ES-I3 (cell line): ENCODE results near the gene ZSCAN1.
A peak's percentile ranks its signal among the peaks of the same experiment; 100 is the strongest.
"Not testable (repeated sequence)": the region's sequence is repeated elsewhere in the genome, so short reads cannot be mapped to it uniquely, and the experiment has no call there.

Experiments
- H3K36me3 ChIP-seq: 2 replicates; pipeline ENCODE4 v1.6.1; 2013; ENCODE audit warnings: mild to moderate bottlenecking, low read length, control low read depth, moderate library complexity; ENCODE audit not compliant: insufficient read depth
- H3K4me1 ChIP-seq: 2 replicates; pipeline ENCODE4 v1.6.1; 2013; ENCODE audit warnings: mild to moderate bottlenecking, control low read depth, low read length; ENCODE audit not compliant: insufficient read depth
- H3K9ac ChIP-seq: 2 replicates; pipeline ENCODE4 v1.6.1; 2013; ENCODE audit warnings: low read depth, mild to moderate bottlenecking, low read length, moderate library complexity
- H3K9me3 ChIP-seq: 2 replicates; pipeline ENCODE4 v1.6.1; 2013; ENCODE audit warnings: mild to moderate bottlenecking, low read length, moderate library complexity; ENCODE audit not compliant: control insufficient read depth, insufficient read depth

ZSCAN1 gene, protein sequence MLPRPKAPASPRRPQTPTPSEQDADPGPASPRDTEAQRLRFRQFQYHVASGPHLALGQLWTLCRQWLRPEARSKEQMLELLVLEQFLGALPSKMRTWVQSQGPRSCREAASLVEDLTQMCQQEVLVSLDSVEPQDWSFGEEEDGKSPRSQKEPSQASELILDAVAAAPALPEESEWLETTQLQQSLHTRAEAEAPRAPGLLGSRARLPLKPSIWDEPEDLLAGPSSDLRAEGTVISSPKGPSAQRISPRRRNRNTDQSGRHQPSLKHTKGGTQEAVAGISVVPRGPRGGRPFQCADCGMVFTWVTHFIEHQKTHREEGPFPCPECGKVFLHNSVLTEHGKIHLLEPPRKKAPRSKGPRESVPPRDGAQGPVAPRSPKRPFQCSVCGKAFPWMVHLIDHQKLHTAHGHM

DNA sequence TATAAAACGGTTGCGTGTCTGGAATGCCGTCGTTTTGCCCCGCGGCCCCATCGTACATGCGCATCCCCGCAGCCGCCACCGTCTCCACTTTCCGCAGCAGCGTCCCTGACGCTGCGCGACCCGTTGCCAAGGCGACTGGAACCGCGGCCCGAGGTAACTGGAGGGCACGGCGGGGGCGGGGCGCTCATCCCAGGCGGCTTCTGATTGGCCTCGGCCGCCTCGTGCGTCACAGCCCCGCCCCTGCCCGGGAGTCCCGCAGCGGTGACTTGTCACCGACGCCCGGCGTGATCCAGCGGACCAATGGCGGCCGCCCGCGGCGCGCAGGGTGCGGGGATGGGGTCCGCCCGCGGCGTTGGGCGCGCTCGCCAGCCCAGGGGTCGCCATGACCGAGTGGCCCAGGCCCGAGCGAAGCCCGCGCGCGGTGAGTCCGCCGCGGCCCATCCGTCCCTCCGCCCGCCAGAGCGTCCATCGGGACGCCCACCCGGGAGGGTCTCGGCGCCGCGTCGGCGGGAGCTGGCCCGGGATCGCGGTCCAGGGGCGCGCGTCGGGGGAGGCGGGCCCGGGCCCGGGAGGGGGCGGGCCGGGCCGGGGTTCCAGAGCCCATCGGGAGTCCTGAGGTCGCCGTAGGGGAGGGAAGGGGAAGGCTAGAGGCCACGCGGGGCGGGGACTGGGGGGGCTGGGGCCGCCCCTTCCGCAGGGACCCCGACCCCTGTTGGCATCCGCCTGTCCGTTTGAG, at the start of gene ZSCAN1:
Gene ZSCAN1, plus strand, starts transcription at position 285 of the 736 bp plus-strand sequence. CDS start 3,812 bp downstream, outside the sequence.
- peak within 1 kb of the TSS; percentile 42 for H3K9ac ChIP-seq
- H3K36me3 ChIP-seq, result no peaks in the 10 kb centered on the region
- no peaks in the 10 kb centered on the region; the same call in 1 of the 2 replicates for H3K4me1 ChIP-seq
- H3K9me3 ChIP-seq, result no peaks in the 10 kb centered on the region

DNA sequence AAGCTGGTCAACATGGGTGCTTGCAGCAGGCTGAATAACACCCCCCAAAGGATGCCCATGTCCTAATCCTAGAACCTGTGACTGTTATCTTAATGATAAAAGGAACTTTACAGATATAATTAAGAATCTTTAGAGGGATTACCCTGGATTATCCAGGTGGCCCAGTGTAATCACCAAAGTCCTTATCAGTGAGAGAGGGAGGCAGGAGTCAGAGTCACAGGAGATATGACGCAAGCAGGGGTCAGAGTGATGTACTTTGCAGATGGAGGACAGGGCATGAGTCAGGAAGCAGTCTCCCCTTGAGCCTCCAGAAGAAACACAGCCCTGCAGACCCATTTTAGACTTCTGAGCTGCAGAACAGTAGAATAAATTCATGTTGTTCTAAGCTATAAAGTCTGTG, 41.0 kb upstream of the ZSCAN1 start:
- Histone ChIP-seq H3K36me3 (peaks cover 16% of the 10 kb centered on the region), H3K9ac (no peak overlapping the region), H3K4me1 (no peaks in the 10 kb centered on the region), H3K9me3 (peaks cover 14% of the 10 kb centered on the region)

DNA sequence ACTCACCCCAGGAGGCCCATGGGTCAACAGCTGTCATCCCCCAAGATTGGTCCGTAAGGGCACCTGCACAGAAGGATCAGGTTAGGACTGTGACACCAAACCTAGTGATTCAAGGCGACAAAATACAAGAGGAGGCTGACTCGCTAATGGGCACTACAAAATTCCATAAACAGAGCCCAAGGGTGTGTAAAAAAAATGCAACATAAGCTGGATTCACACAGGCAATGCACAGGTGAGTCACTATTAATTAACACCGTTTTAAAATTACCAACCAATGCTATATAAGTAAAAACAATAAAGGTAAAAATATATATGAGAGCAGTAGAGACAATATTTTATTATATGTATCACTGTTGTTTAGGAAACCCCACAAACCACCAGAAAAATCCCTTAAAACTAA, 33.1 kb upstream of the ZSCAN1 start:
- peaks cover 14% of the 10 kb centered on the region for H3K9me3 ChIP-seq
- no peaks in the 10 kb centered on the region for H3K4me1 ChIP-seq
- peaks cover 8% of the 10 kb centered on the region for H3K36me3 ChIP-seq
- no peak overlapping the region for H3K9ac ChIP-seq

DNA sequence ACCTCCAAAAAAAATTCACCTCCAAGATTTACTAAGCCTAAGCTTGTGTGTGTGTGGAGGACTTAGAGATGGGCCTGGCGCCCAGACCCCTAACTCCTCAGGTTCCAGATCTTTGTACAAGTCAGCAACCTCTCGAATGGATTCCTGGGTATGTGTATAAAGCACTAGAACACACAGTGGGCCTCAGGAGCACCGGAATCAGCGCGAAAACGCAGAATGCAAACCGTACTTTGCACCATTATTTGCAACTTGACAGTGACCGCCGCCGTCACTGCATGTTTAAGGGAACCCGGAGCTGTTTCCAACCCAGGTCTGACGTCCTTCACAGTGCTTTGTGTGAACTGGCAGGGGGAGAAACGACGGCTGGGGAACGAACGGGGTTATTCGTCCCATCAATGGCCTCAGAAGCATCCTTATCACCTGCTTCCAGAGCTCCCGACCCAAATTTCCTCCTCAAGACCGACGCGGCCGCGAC, 31.9 kb upstream of the ZSCAN1 start:
- no peaks in the 10 kb centered on the region for H3K4me1 ChIP-seq
- H3K9ac ChIP-seq, result peak overlapping the region; percentile 82
- peaks cover 8% of the 10 kb centered on the region for H3K36me3 ChIP-seq
- H3K9me3 ChIP-seq, result peaks cover 14% of the 10 kb centered on the region

DNA sequence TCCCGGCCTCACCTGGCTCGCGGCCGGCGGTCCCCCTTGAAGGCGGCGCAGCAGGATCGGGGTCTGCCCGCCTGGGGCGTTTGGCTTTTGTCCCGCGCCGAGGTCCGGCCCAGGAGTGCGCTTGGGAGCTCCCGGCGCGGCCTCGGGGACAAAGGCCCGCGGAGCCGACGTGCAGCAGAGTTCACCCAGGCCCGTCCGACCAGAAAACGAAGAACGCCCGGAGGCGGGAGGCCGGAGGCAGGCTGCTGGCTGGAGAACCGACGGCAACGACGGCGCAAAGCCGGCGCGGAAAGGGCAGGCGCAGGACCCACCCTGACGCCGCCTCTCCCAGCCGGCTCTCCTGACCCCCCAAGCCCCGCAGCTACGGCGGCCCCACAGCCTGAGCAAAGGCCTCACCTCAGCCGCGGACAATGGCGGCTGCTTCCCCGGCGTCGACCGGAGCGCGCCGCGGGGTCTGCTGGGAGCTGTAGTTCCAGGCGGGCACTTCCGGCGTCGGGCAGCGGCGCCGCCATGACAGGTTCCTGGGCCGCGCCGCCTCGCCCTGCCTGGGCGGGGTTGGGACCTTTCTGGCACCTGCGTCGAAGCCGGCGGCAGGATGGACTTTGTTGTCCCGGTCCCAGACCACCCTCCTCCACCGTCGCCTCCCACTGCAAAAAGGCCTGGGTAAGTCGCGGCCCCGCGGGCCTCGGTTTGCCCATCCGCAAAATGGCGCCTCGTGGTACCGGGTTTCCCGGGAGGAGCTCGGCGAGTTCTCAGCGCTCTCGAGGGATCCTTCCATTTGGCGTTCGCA, 31.2 kb upstream of the ZSCAN1 start, which contains the start of gene ZNF606:
Gene ZNF606, minus strand, starts transcription at position 437 of the 790 bp plus-strand sequence. CDS start 1,501 bp downstream, outside the sequence.
- peak within 1 kb of the TSS; percentile 82 for H3K9ac ChIP-seq
- H3K4me1 ChIP-seq, result no peaks in the 10 kb centered on the region
- H3K9me3 ChIP-seq, result peaks cover 14% of the 10 kb centered on the region
- peaks cover 6% of the 10 kb centered on the region for H3K36me3 ChIP-seq

DNA sequence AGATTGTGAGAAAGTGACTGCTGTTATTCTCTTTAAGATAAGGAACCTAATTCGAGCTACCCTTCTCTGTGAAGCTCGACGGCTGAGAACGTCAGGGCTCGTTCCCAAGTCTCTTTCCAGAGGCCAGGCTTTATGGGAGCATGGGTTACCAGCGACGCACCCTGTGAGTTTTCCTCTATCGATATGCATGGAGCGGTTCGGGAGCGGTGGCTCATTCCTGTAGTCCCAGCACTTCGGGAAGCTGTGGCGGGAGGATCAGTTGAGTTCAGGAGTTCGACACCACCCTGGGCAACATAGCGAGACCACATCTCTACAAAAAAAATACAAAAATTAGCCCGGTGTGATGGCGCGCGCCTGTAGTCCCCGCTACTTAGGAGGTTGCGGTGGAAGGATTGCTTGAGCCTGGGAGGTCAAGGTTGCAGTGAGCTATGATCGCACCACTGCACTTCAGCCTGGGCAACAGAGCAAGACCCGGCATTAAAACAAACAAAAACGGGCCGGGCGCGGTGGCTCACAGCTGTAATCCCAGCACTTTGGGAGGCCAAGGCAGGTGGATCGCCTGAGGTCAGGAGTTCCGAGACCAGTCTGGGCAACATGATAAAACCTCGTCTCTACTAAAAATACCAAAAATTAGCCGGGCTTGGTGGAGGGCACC, 30.5 kb upstream of the ZSCAN1 start:
- Histone ChIP-seq H3K4me1 (no peaks in the 10 kb centered on the region), H3K36me3 (peaks cover 4% of the 10 kb centered on the region), H3K9me3 (peaks cover 14% of the 10 kb centered on the region), H3K9ac (peak overlapping the region; percentile 82)

DNA sequence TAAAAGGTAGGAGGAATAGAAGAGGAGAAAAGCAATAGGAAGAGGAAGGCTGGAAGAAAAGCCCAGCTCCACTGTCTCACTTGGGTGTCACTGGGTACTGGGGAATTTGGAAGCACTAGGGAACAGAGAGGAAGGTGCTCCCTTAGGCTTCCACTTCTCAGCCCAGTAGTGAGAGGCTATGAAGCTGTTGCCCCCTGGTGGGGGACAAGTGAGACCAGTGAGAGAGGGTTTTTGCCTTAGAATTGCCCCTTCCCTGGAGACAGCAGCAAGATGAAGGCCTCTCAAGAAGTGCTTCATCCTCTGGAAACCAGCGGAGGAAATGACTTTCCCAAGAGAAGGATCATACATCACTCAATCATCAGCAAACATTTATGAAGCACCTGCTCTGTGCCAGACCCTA, 26.5 kb upstream of the ZSCAN1 start:
- Histone ChIP-seq H3K9me3 (peaks cover 10% of the 10 kb centered on the region; the same call in 1 of the 2 replicates), H3K4me1 (no peaks in the 10 kb centered on the region), H3K36me3 (no peaks in the 10 kb centered on the region; the same call in 1 of the 2 replicates), H3K9ac (no peak overlapping the region)

DNA sequence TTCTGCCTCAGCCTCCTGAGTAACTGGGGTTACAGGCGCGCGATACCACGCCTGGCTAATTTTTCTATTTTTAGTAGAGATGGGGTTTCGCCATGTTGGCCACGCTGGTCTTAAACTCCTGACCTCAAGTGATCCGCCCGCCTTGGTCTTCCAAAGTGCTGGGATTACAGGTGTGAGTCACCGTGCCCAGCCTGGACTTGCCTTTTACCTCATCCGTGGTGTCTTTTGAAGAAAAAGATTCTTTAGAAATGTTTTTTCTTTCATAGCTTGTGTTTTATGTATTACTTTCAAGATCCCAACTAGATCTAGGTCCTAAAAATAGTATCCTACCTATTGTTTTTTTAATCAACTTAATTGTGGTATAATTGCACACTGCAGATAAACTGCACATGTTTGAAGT, 24.9 kb upstream of the ZSCAN1 start:
- H3K9ac ChIP-seq, result peak overlapping the region; percentile 11; the same call in 1 of the 2 replicates
- not testable (repeated sequence) for H3K36me3 ChIP-seq, H3K4me1 ChIP-seq, H3K9me3 ChIP-seq

DNA sequence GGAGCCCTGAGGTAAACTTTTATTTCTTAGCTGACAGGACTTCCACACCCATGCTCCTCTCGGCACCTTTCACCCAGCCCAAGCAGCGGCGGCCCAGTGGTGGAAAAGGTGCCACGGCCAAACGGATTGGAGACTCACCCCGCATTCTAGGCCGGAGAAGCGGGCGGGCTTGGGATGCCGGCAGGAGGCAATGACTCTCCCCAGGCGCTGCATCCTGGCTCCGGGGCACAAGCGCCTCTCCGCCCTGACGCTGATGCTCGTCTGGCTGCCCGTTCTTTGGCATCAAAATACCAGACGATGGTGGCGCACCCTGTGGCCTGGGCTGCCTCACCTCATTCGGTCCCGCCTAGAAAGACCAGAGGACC, 24.5 kb upstream of the ZSCAN1 start:
- H3K9ac ChIP-seq, result peak overlapping the region; percentile 11; the same call in 1 of the 2 replicates
- H3K4me1 ChIP-seq, result no peaks in the 10 kb centered on the region
- H3K9me3 ChIP-seq, result peaks cover 7% of the 10 kb centered on the region; the same call in 1 of the 2 replicates
- H3K36me3 ChIP-seq, result no peaks in the 10 kb centered on the region; the same call in 1 of the 2 replicates

DNA sequence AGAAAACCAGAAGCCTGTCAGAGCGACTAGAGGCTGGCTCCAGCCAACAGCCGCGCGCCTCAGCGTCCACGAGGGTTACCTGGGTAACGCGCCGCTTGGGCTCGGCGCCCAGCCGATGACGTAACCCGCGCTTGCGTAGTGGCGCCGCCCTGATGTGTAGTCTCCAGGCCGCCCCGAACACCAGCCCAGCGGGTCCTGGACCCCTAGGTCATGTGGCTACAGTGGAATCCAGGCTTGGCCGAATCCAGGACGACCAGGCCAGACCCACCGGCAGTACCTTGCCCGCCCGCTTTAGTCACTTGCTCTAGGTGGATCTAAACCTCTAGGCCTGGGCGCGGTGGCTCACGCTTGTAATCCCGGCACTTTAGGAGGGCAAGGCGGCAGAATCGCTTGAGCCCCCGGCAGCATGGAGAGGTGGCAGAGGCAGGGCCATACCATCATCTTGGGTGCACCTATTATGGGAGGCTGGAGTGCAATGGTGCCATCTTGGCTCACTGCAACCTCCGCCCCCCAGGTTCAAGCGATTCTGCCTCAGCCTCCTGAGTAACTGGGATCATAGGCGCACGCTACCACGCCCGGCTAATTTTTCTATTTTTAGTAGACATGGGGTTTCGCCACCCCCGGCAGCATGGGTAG, 24.0 kb upstream of the ZSCAN1 start:
- H3K9ac ChIP-seq, result peak overlapping the region; percentile 11; the same call in 1 of the 2 replicates

DNA sequence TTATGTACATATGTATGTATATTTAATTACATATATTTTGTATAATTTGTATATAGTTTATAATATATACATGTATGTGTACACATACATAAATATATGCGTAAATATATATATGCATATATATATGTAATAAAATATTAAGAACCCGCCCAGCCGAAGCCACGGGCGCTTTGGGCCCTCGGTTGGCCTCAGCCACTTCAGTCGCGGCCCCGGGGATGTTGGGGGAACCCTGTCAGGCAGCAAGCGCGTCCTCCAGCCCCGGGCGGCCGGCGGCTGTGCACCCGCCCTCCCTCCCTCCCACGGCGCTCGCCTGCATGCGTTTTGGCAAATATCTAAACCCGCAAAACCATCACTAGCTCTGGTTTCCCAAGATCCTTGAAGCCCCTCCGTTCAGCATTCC, 23.3 kb upstream of the ZSCAN1 start:
- H3K36me3 ChIP-seq, result no peaks in the 10 kb centered on the region; the same call in 1 of the 2 replicates
- H3K9ac ChIP-seq, result no peak overlapping the region
- peaks cover 2% of the 10 kb centered on the region; the same call in 1 of the 2 replicates for H3K9me3 ChIP-seq
- H3K4me1 ChIP-seq, result no peaks in the 10 kb centered on the region

More for the DNA sequence above, 24.0 kb upstream of the ZSCAN1 start:
- peaks cover 2% of the 10 kb centered on the region; the same call in 1 of the 2 replicates for H3K9me3 ChIP-seq
- H3K36me3 ChIP-seq, result no peaks in the 10 kb centered on the region; the same call in 1 of the 2 replicates
- no peaks in the 10 kb centered on the region for H3K4me1 ChIP-seq

DNA sequence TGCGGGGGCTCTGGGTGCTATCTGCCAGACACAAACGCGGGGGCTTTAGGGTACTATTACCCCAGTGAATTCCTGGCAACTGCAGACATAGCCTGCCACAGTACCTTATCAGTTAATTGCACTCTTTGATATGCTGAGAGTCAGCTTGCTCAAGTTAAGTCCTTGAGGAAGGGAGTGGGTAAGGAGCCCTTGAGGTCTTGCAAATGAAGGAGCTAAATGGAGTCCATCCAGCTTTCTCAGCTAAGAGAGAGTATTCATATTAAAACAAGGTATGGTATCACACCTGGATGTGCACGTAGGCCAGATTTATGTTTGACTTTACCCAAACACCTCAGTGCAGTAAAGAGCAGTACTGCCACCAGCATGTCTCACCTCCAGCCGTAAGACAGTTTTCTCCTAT, 19.7 kb upstream of the ZSCAN1 start:
- H3K36me3 ChIP-seq, result no peaks in the 10 kb centered on the region
- H3K9me3 ChIP-seq, result no peaks in the 10 kb centered on the region
- H3K9ac ChIP-seq, result no peak overlapping the region
- no peaks in the 10 kb centered on the region for H3K4me1 ChIP-seq

DNA sequence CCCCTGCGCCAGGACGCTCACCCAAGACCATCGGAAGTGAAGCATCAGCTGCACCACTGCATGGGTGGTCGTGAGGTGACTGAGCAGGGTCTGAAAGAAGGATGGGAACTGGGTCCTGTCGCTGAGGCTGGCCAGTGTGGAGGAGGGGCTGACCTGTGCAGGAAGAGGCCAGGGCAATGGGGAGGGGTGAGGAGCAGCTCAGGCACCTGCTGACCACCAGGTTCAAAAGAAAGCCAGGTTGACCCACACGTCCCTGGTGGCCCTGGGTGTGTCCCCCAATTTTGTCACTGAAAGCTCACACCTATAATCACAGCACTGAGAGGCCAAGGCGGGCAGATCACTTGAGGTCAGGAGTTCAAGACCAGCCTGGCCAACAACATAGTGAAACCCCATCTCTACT, 13.7 kb upstream of the ZSCAN1 start:
- no peak overlapping the region for H3K9ac ChIP-seq
- H3K4me1 ChIP-seq, result no peaks in the 10 kb centered on the region
- H3K36me3 ChIP-seq, result no peaks in the 10 kb centered on the region; the same call in 1 of the 2 replicates
- no peaks in the 10 kb centered on the region; the same call in 1 of the 2 replicates for H3K9me3 ChIP-seq
